HG02981 (cell line): ENCODE results near the gene CENPU.
"Not testable (repeated sequence)": the region's sequence is repeated elsewhere in the genome, so short reads cannot be mapped to it uniquely, and the experiment has no call there.

Source experiments
- ATAC-seq: cut with Tn5 transposase; IDR thresholded peaks from one replicate; pipeline ENCODE4 v1.9.1; 2021; ENCODE audit warnings: mild to moderate bottlenecking, moderate library complexity; ENCODE audit not compliant: unreplicated experiment

Gene CENPU

GRCh38 chr4:184733654-184734524 is at the start of gene CENPU:
CENPU (minus strand) TSS chr4:184734096; CDS start chr4:184734062, 34 bp downstream.
- peak; percentile 90 for ATAC-seq

GRCh38 chr4:184782731-184783373 is 49.0 kb upstream of the CENPU start:
- ATAC-seq = no peak

GRCh38 chr4:184779160-184779559 is 45.3 kb upstream of the CENPU start:
- ATAC-seq = not testable (repeated sequence)

- ATAC-seq = no peak
Observed at GRCh38 chr4:184778325-184778724, 44.4 kb upstream of the CENPU start.

- ATAC-seq = no peak
Observed at GRCh38 chr4:184776821-184777220, 42.9 kb upstream of the CENPU start.

GRCh38 chr4:184775854-184776555 is 42.1 kb upstream of the CENPU start:
- no peak for ATAC-seq

GRCh38 chr4:184774152-184774551 is 40.3 kb upstream of the CENPU start:
- no peak for ATAC-seq

- ATAC-seq = no peak
Observed at GRCh38 chr4:184771416-184771815, 37.5 kb upstream of the CENPU start.

GRCh38 chr4:184769141-184769765 is 35.4 kb upstream of the CENPU start:
- no peak for ATAC-seq

- ATAC-seq = no peak
Observed at GRCh38 chr4:184768296-184768695, 34.4 kb upstream of the CENPU start.

- no peak for ATAC-seq
Observed at GRCh38 chr4:184766446-184766845, 32.5 kb upstream of the CENPU start.

- ATAC-seq = no peak
Observed at GRCh38 chr4:184765473-184766340, 31.8 kb upstream of the CENPU start.

GRCh38 chr4:184764601-184765000 is 30.7 kb upstream of the CENPU start:
- ATAC-seq = no peak

GRCh38 chr4:184763150-184763780 is 29.4 kb upstream of the CENPU start:
- ATAC-seq = no peak

- ATAC-seq = peak; percentile 89
Observed at GRCh38 chr4:184762100-184762499, 28.2 kb upstream of the CENPU start.

GRCh38 chr4:184760681-184761080 is 26.8 kb upstream of the CENPU start:
- no peak for ATAC-seq

GRCh38 chr4:184757810-184758209 is 23.9 kb upstream of the CENPU start:
- ATAC-seq = no peak

GRCh38 chr4:184756399-184756798 is 22.5 kb upstream of the CENPU start:
- ATAC-seq = no peak

- ATAC-seq = no peak
Observed at GRCh38 chr4:184755278-184755677, 21.4 kb upstream of the CENPU start.
